ENCODE measurements around the gene ANXA11.

- TF ChIP-seq CTCF (IDR thresholded peaks at IDR 0.05; ENCODE audit: insufficient read depth, low read depth, low read length), result no peak
- TF ChIP-seq EZH2 (IDR thresholded peaks at IDR 0.05; ENCODE audit: insufficient read depth, low read length), result no peak
Measured at GRCh38 chr10:80197972-80198916, 7.1 kb downstream of the ANXA11 start.

Measured in astrocyte (in vitro differentiated cells and primary cell).